Activated CD8-positive, alpha-beta memory T cell treated with anti-CD3 and anti-CD28 coated beads, Interleukin-2, amount 50 U/mL, for 4 hours (primary cell): ENCODE measurements around the gene ADGRB2.

Source experiments
- DNase-seq: peaks from one replicate; pipeline ENCODE4 v3.0.0-alpha.2; 2020

ADGRB2 gene

GRCh38 chr1:31748365-31748764 is 15.8 kb downstream of the ADGRB2 start:
- DNase-seq: no peak

- no peak for DNase-seq
Observed at GRCh38 chr1:31747304-31747703, 16.8 kb downstream of the ADGRB2 start.

GRCh38 chr1:31746687-31747086 is 17.5 kb downstream of the ADGRB2 start:
- DNase-seq: no peak

GRCh38 chr1:31745946-31746670 is 18.0 kb downstream of the ADGRB2 start:
- no peak for DNase-seq

GRCh38 chr1:31745096-31745945 is 18.8 kb downstream of the ADGRB2 start:
- DNase-seq: peak; percentile 52

- DNase-seq: no peak
Observed at GRCh38 chr1:31744165-31744888, 19.8 kb downstream of the ADGRB2 start.

GRCh38 chr1:31742462-31743212 is 21.5 kb downstream of the ADGRB2 start:
- no peak for DNase-seq

GRCh38 chr1:31739346-31739745 is 24.8 kb downstream of the ADGRB2 start:
- DNase-seq: peak; percentile 36

- DNase-seq: peak; percentile 71
Observed at GRCh38 chr1:31736675-31737074, 27.5 kb downstream of the ADGRB2 start.

- no peak for DNase-seq
Observed at GRCh38 chr1:31735571-31735970, 28.6 kb downstream of the ADGRB2 start.

GRCh38 chr1:31734582-31735107 is 29.5 kb downstream of the ADGRB2 start:
- DNase-seq: no peak

- no peak for DNase-seq
Observed at GRCh38 chr1:31733389-31734219, 30.5 kb downstream of the ADGRB2 start.

- no peak for DNase-seq
Observed at GRCh38 chr1:31732751-31733289, 31.3 kb downstream of the ADGRB2 start.

GRCh38 chr1:31732343-31732742 is 31.8 kb downstream of the ADGRB2 start:
- no peak for DNase-seq

- no peak for DNase-seq
Observed at GRCh38 chr1:31731049-31731565, 33.0 kb downstream of the ADGRB2 start.

GRCh38 chr1:31730336-31731048 is 33.6 kb downstream of the ADGRB2 start:
- no peak for DNase-seq

- no peak for DNase-seq
Observed at GRCh38 chr1:31727849-31728248, 36.3 kb downstream of the ADGRB2 start.

- no peak for DNase-seq
Observed at GRCh38 chr1:31727195-31727594, 36.9 kb downstream of the ADGRB2 start.

- no peak for DNase-seq
Observed at GRCh38 chr1:31726715-31727114, 37.4 kb downstream of the ADGRB2 start.
